GM19372 (cell line): ENCODE results near the gene RARG.
"Not testable (repeated sequence)": the region's sequence is repeated elsewhere in the genome, so short reads cannot be mapped to it uniquely, and the experiment has no call there.

Experiments used
- ATAC-seq: cut with Tn5 transposase; IDR thresholded peaks from one replicate; pipeline ENCODE4 v1.9.1; 2021; ENCODE audit warnings: mild to moderate bottlenecking, low read depth, moderate library complexity; ENCODE audit not compliant: unreplicated experiment

Gene RARG

DNA sequence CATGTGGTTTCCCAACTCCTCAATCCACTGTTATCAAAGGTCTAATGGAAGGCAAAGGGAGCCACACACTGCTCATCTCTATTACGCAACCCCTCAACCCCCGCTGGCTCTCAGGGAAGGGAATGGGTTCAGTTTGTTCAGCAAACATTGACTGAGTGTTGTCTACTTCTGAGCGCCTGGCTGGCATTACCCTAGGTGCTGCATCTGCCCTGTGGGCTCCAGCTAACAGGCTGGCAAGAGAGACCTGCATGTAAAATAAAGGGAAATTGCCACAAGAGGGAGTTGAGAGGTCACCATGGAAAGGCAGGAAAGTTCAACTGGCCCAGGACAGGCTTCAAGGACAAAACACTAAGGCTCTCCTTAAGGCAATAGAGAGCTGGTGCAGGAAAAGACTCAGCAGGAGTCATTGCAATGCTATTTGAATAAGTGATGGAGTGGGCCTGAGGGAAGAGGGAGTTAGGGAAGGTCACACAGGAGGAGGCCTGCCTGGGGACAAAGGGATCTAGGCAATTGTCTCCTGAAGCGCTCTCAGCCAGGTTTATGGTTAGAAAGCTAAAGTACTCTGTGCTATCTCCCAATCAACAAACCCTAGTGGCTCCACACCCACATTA is 57.0 kb downstream of the RARG start:
- no peak for ATAC-seq

DNA sequence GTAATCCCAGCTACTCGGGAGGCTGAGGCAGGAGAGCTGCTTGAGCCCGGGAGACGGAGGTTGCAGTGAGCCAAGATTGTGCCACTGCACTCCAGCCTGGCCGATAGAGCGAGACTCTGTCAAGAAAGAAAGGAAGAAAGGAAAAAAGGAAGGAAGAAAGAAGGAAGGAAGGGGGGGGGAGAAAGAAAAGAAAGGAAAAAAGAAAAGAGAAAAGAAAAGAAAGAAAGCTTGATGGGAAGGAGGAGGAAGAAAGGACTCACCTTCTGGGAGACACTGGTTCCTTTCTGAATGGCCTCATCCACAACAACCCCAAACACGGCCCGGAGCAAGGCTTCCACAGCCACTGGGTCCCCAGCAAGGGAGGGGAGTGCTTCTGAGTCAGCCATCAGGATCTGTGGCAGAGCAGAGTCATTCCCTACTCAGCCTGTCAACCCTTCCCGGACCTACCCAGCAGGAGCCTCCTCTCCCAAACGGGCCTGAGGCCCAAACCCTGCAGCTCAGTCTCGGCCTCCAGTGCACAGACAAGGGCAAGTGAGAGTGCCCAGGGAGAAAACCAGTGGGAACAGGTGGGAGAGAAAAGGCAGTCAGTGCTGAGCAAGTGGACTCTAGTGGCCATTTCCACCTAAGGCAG is 58.8 kb downstream of the RARG start:
- ATAC-seq: no peak

DNA sequence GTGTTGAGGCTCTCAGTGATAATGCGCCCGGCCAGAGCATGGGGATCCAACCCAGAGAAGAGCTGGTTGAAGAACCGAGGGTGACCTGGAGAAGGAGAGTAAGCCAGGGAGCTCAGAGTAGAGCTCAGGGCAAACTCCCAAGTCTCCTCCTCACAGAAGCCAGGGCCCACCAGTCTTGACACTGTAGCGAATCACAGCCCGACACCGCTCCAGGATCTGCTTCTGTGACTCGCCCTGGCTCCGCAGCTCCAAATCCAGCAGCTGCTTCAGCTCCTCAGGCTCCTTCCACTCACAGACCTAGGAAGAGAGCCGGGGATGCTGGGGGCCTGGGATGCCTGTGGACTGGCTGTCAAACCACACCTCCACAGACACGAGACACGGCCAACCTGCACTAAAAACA is 59.7 kb downstream of the RARG start:
- no peak for ATAC-seq

DNA sequence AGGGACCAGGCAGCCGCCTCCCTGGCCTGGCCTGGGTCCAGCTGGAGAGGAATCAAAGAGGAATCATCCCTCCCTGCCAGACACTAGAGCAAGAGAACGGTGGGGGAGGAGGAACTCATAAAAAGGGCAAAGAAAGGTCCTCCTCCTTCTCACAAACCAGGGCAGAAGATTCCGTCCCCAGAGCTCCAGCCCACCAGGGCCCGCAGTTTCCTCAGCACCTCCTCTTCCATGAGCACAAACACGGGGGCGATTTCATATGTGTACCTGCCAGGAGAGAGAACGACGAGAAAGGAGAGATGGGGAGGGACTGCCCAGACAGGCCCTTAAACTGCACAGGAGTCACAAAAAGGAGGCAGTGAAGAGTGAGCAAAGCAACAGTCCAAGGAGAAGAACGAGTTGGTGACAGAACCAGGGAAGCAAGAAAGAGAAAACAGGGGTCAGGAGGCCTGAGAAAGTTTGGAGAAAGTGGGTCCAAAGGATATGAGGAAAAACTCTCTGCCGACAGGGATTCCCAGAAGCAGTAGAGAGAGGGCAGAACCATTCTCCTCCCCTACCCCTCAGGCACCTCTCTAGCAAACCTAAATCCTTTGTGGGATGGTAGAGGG is 60.2 kb downstream of the RARG start:
- ATAC-seq: no peak

DNA sequence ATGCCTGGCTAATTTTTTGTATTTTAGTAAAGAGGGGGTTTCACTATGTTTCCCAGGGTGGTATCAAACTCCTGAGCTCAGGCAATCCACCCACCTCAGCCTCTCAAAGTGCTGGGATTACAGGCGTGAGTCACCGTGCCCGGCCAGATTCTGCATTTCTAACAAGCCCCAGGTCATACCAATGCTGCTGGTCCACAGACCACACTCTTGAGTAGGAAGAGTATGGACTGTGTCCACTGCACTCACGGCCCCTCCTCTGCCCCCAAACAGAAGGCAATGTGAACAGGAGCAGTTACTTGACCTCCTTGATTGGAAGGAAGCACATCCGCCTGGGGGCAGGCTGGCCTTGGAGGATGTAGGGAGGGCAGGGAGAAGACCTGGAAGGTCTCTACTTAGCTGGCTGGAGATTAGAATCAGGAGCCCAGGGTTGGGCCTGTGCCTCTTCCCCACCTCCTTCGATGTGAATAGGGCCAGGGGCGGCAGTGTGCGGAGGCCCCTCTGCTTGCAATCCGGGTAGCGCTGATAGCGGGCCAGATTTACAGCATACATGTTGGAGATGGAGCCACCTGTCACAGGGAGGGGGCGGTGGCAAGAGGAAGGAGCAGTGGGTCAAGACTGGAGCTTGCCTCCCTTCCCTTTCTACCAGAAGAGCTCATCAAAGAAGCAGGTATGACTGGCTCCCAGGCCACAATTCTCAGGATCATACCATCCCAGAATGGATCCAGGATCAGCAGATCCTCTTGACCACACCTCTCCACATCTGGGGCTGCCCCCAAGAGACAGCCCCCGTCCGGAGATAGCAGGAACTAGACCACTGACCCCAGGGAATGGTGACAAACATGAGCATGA is 60.9 kb downstream of the RARG start:
- no peak for ATAC-seq

DNA sequence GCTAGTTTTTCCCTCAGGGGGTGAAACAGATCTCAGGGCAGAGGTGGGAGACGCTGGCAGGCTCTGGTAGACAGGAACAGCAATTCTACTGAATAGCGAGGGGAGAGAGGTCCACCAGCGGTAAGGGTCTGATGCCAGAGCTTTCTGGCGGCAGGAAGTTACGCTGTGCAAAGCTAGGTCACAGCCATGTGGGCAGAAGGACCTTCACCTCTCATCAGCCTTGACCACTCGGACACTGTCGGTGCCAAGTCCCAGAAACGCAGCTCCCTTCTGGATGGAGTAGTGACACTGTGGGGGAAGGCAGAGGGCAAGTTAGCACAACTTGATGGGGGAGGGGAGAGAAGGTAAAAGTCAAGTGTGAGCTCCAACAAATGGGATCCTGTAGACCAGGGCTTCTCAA is 61.8 kb downstream of the RARG start:
- no peak for ATAC-seq

DNA sequence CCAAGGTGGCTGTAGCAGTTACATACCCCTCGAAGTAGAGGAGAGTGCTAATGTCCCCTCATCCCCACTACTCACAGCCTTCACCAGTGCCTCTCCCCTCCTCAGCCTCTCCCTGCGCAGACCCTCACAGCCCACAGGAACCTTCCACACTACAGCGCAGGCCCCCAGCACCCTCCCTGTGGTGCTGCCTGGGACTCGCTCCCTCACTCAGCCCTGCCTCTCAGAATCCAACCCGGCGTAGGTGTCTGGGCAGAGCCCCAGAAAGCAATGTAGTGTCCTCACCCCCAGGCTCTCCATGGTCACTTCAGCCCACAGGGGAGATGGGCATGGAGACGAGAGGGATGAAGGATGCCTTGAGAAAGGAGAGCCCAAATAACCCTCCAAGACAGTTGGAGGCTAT is 62.4 kb downstream of the RARG start:
- ATAC-seq: no peak

DNA sequence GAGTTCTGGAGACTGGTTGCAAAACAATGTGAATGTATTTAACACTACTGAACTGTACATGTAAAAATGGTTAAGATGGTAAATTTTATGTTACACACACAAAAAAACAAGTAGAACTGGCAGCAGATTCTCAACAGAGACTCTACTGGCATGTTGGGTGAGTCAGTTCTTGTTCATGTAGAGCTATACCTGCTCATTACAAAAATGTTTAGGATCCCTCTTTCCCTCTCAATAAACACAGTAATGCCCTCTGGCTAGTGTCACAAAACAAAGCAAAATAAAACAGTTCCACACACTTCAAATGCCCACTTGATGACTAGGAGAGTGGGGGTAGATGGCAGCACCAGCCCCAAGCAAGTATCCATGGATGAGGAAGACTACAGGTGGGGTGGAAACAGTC is 65.2 kb downstream of the RARG start:
- no peak for ATAC-seq

DNA sequence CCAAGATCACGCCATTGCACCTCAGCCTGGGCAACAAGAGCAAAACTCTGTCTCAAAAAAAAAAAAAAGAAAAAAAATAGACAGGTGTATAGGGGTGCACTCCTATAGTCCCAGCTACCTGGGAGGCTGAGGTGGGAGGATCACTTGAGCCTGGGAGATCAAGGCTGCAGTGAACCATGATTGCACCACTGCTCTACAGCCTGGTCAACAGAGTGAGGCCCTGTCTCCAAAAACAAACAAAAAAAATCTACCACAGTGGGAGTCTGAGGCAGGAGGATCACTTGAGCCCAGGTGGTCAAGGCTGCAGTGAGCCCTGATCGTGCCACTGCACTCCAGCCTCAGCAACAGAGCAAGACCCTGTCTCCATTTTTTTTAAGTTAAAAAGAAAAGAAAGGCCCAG is 69.0 kb downstream of the RARG start:
- ATAC-seq: not testable (repeated sequence)

DNA sequence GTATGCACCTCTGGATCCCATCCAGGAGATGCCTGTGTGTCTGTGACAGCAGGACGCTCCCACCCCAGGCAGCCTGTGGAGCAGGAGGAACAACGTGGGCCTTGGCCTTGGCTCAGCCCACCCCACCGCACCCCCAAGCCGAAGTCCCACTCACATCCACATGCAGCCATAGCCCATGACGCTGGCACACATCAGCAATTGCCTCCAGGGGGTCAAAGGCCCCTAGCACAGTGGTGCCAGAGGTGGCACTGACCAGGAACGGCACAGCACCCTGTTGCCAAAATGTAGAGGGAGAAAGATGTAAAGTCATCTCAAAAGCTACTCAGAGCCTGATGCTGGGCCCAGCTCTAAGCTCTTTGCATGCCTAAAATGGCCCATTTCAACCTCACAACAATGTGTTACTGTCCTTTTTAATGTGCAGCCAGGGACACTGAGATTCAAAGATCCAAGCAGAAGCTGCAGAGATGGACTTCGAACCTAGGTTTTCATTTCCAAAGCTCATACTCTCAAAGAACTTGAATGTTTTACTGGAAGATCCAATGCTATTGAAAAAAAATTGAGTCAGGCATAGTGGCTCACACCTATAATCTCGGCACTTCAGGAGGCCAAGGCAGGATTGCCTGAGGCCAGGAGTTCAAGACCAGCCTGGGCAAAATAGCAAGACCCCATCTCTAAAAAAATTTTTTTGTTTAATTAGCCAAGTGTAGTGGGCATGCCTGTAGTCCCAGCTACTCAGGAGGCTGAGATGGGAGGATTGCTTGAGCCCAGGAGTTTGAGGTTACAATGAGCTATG is 70.7 kb downstream of the RARG start:
- ATAC-seq: no peak

DNA sequence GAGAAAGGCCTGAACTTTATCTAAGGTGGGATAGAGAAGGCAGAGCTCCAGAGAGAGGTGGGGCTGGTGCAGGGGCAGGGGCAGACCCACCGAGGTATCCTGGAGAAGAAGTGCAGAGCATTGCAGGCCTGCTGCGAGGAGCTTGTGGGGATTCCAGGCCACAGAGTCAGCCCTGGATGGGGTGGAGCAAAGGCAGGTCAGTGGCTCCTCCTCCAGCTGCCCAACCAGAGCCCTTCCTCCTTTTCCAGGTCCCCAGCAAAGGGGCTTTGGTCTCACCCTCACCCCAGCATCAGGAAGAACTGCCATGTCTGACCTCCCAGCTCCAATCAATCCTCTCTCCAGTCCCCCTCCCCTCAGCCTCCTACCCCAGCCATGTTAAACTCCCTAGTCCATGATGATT is 71.3 kb downstream of the RARG start:
- ATAC-seq: no peak
